HCEC 1CT (cell line): ENCODE results near the gene PCDH11X.
"Not testable (repeated sequence)": the region's sequence is repeated elsewhere in the genome, so short reads cannot be mapped to it uniquely, and the experiment has no call there.

Experiments used
- DNase-seq: peaks from one replicate; pipeline ENCODE4 v3.0.0-alpha.2; 2017

The PCDH11X gene

GRCh38 chrX:91779135-91779534 lies at the start of gene PCDH11X:
TSS of gene PCDH11X (plus strand) at chrX:91779375. CDS start at chrX:91835505, 56,130 bp downstream.
- DNase-seq: not testable (repeated sequence)

GRCh38 chrX:91747446-91747845 lies 31.7 kb upstream of the PCDH11X start:
- DNase-seq: not testable (repeated sequence)

DNA sequence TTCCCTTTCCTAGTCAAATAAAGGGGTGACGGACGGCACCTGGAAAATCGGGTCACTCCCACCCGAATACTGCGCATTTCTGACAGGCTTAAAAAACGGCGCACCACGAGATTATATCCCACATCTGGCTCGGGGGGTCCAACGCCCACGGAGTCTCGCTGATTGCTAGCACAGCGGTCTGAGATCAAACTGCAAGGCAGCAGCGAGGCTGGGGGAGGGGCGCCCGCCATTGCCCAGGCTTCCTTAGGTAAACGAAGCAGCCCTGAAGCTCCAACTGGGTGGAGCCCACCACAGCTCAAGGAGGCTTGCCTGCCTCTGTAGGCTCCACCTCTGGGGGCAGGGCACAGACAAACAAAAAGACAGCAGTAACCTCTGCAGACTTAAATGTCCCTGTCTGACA lies 26.2 kb upstream of the PCDH11X start:
- not testable (repeated sequence) for DNase-seq

- not testable (repeated sequence) for DNase-seq
These were observed 8.3 kb upstream of the PCDH11X start for GRCh38 chrX:91770619-91771488.

GRCh38 chrX:91773943-91774342 lies 5.2 kb upstream of the PCDH11X start:
- not testable (repeated sequence) for DNase-seq

GRCh38 chrX:91780008-91780407 lies 833 bp downstream of the PCDH11X start:
- not testable (repeated sequence) for DNase-seq

DNA sequence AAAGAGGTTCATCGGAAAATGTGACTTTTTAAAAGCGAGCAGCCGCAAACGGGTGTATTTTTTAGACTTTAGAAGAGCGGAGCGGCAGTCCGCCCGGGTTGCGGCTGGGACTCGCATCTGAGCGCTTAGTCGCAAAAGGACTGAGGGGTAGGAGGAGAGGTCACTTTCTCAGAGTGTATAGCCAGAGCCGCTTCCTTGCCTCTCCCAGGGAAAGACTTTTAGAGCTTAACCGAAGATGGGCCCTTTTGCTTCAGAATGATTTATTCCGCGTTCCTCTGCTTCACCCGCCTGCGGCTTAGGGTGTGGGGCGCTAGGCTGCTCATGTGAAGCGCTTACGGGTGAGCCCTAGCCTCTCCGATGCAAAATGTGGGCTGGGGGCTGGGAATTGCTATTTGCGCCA lies 1.5 kb downstream of the PCDH11X start:
- DNase-seq: not testable (repeated sequence)

- not testable (repeated sequence) for DNase-seq
These were observed 2.6 kb downstream of the PCDH11X start for GRCh38 chrX:91781553-91782298.

DNA sequence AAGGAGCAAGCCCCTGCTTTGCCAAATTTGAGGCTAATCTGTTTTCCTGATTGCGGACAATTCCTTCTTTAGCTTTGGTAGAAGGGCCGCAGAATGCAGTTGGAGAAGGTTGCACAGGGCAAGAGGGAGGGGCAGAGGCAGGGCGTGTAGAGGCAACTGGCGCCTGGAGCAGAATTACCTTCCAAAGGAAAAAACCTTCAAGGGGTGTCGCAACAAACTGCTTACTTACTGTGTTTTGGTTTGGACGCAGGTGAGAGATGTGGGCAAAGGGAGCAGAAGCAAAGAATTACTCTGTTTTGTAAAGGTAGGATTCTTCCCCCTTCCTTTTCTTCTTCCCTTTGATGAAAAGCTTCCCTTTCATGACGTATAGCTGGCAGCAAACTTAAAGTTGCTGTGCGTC lies 3.6 kb downstream of the PCDH11X start:
- DNase-seq: not testable (repeated sequence)

- DNase-seq: not testable (repeated sequence)
These were observed 38.4 kb downstream of the PCDH11X start for GRCh38 chrX:91817537-91817936.

GRCh38 chrX:91825321-91825720 lies 46.1 kb downstream of the PCDH11X start:
- DNase-seq: not testable (repeated sequence)
